Karpas-422 (cell line): Measurements from ENCODE around the gene GSTK1. TPM values are rescaled to one million over a fixed set of nuclear protein-coding genes. Genes with fewer than 3 reads are reported as not detected.

ENCODE experiments used
- DNase-seq: peaks from one replicate; pipeline ENCODE4 v3.0.0-alpha.2; 2015
- H2AFZ ChIP-seq: fragments of 200-600 bp; sonication (generic); 2 replicates; pipeline ENCODE4 v1.6.1; 2014; ENCODE audit warnings: antibody characterized with exemption, low read length, mixed read lengths
- H3K27ac ChIP-seq: fragments of 200-600 bp; sonication (generic); 2 replicates; pipeline ENCODE4 v1.5.1; 2014; ENCODE audit warnings: mild to moderate bottlenecking, low read length, moderate library complexity
- H3K27me3 ChIP-seq: fragments of 200-600 bp; sonication (generic); 2 replicates; pipeline ENCODE4 v1.6.1; 2014; ENCODE audit warnings: low read length, mixed read lengths
- H3K36me3 ChIP-seq: fragments of 200-600 bp; sonication (generic); 2 replicates; pipeline ENCODE4 v1.6.1; 2014; ENCODE audit warnings: low read length, mixed read lengths; ENCODE audit not compliant: insufficient read depth
- H3K4me1 ChIP-seq: fragments of 200-600 bp; sonication (generic); 2 replicates; pipeline ENCODE4 v1.6.1; 2014; ENCODE audit warnings: mild to moderate bottlenecking, low read length, mixed read lengths
- H3K4me2 ChIP-seq: fragments of 200-600 bp; sonication (generic); 2 replicates; pipeline ENCODE4 v1.6.1; 2014; ENCODE audit warnings: low read length, low read depth, mild to moderate bottlenecking; ENCODE audit not compliant: poor library complexity, severe bottlenecking
- H3K4me3 ChIP-seq: fragments of 200-600 bp; sonication (generic); 2 replicates; pipeline ENCODE4 v1.5.1; 2014; ENCODE audit warnings: mild to moderate bottlenecking, antibody characterized with exemption, low read length, mixed read lengths
- H3K79me2 ChIP-seq: fragments of 200-600 bp; sonication (generic); 2 replicates; pipeline ENCODE4 v1.6.1; 2014; ENCODE audit warnings: mild to moderate bottlenecking, low read length, mixed read lengths
- H3K9ac ChIP-seq: fragments of 200-600 bp; sonication (generic); 2 replicates; pipeline ENCODE4 v1.6.0; 2014; ENCODE audit warnings: low read length
- H3K9me2 ChIP-seq: fragments of 200-600 bp; sonication (generic), shearing (Covaris generic); replicated peaks from 2 replicates; pipeline ENCODE4 v1.6.0; 2014; ENCODE audit warnings: mild to moderate bottlenecking, low read length, moderate library complexity; ENCODE audit not compliant: insufficient read depth
- H3K9me3 ChIP-seq: fragments of 300-700, 200-600 bp; sonication (generic); 2 replicates; pipeline ENCODE4 v1.6.1; 2014; ENCODE audit warnings: low read length, mixed read lengths
- H4K20me1 ChIP-seq: fragments of 200-600 bp; sonication (generic); 2 replicates; pipeline ENCODE4 v1.6.1; 2014; ENCODE audit warnings: mild to moderate bottlenecking, antibody characterized with exemption, low read length, low read depth; ENCODE audit not compliant: insufficient read depth
- total RNA-seq: library from RNA; depleted of rRNA; stranded (reverse); fragments of >200 nt; shearing (Covaris generic); gene quantifications from 2 replicates; pipeline ENCODE4 v1.2.3, GENCODE V29; 2014; ENCODE audit warnings: low replicate concordance

Gene GSTK1
- total RNA-seq, 1 experiment from 2014 or later = 156 TPM

DNA sequence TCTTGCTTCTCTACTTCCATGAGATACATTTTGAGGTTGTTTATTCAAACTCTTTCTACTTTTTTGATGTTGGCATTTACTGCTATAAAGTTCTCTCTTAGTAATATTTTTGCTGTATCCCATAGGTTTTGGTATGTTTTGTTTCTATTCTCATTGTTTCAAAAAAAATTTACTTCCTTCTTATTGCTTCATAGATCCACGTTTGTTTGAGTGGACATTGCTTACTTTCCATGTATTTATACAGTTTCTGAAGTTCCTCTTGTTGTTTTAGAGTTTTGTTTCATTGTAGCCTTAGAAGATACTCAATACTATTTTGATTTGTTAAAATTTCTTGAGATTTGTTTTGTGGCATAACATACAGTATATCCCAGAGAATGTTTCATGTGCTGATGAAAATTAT, 27.7 kb upstream of the GSTK1 start:
- no peak overlapping the region for H3K27ac ChIP-seq
- peaks cover 4% of the 10 kb centered on the region; the same call in 1 of the 2 replicates for H3K27me3 ChIP-seq
- no peak for DNase-seq
- no peak overlapping the region for H3K9ac ChIP-seq
- no peaks in the 10 kb centered on the region for H3K36me3 ChIP-seq
- H2AFZ ChIP-seq = no peak overlapping the region
- H4K20me1 ChIP-seq = no peaks in the 10 kb centered on the region
- H3K4me1 ChIP-seq = no peaks in the 10 kb centered on the region
- no peak overlapping the region for H3K4me3 ChIP-seq
- no peaks in the 10 kb centered on the region for H3K9me2 ChIP-seq
- no peaks in the 10 kb centered on the region for H3K79me2 ChIP-seq
- H3K4me2 ChIP-seq = no peak overlapping the region
- H3K9me3 ChIP-seq = peaks cover 8% of the 10 kb centered on the region

DNA sequence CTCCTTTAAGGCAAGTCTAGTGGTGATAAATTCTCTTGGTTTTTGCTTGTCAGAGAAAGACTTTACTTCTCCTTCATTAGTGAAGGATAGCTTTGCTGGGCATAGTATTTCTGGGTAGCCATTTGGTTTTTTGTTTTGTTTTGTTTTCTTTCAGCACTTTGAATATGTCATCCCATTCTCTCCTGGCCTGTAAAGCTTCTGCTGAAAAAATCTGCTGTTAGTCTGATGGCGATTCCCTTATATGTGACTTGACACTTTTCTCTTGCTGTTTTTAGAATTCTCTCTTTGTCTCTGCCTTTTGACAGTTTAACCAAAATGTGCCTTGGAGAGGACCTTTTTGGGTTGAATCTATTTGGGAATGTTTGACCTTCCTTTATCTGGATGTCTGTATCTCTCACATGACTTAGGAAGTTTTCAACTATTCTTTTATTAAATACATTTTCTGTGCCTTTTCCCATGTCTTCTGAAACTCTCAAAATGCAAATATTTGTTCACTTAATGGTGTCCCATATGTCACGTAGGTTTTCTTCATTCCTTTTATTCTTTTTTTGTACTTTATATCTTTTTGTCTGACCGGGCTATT, 26.7 kb upstream of the GSTK1 start:
- Histone ChIP-seq H2AFZ (no peak overlapping the region), H3K79me2 (no peaks in the 10 kb centered on the region), H3K9me2 (no peaks in the 10 kb centered on the region), H3K4me2 (no peak overlapping the region), H4K20me1 (no peaks in the 10 kb centered on the region), H3K4me1 (no peaks in the 10 kb centered on the region), H3K4me3 (no peak overlapping the region), H3K27me3 (peaks cover 4% of the 10 kb centered on the region; the same call in 1 of the 2 replicates), H3K27ac (no peak overlapping the region), H3K36me3 (no peaks in the 10 kb centered on the region), H3K9ac (no peak overlapping the region), H3K9me3 (peaks cover 8% of the 10 kb centered on the region)
- no peak for DNase-seq

DNA sequence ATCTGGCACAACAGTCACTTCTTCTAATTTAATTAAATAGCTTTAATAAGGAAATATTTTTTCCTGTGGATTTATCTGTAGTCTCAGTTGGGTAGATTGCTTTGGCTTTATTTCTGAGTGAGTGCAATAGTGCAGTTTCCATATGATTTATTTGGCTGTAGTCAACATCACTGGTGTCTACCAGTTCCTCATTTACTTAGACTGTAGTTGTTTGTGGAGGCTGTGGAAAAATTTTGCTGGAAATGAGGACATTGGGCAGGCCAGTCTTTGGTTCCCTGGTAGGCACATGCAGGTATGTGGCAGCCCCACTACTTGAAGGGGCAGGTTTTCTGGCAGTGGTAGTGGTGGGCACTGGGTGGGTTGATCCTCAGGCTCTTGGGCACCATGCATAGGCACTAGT, 25.9 kb upstream of the GSTK1 start:
- H3K4me2 ChIP-seq = no peak overlapping the region
- no peaks in the 10 kb centered on the region for H3K36me3 ChIP-seq
- no peak overlapping the region for H3K9ac ChIP-seq

GRCh38 chr7:143238289-143238980, 24.8 kb upstream of the GSTK1 start:
- H3K4me1 ChIP-seq = no peaks in the 10 kb centered on the region
- H3K79me2 ChIP-seq = no peaks in the 10 kb centered on the region
- no peak for DNase-seq
- H3K9ac ChIP-seq = no peak overlapping the region
- H2AFZ ChIP-seq = no peak overlapping the region
- no peaks in the 10 kb centered on the region for H3K9me2 ChIP-seq
- no peak overlapping the region for H3K4me3 ChIP-seq
- no peaks in the 10 kb centered on the region for H3K36me3 ChIP-seq
- peaks cover 8% of the 10 kb centered on the region for H3K9me3 ChIP-seq
- no peaks in the 10 kb centered on the region for H4K20me1 ChIP-seq
- H3K4me2 ChIP-seq = no peak overlapping the region
- H3K27me3 ChIP-seq = peaks cover 4% of the 10 kb centered on the region; the same call in 1 of the 2 replicates
- H3K27ac ChIP-seq = no peak overlapping the region

More for the DNA sequence above, 25.9 kb upstream of the GSTK1 start:
- no peak for DNase-seq
- no peak overlapping the region for H3K4me3 ChIP-seq
- H3K79me2 ChIP-seq = no peaks in the 10 kb centered on the region
- peaks cover 4% of the 10 kb centered on the region; the same call in 1 of the 2 replicates for H3K27me3 ChIP-seq
- no peaks in the 10 kb centered on the region for H3K9me2 ChIP-seq
- no peak overlapping the region for H3K27ac ChIP-seq
- H4K20me1 ChIP-seq = no peaks in the 10 kb centered on the region
- H2AFZ ChIP-seq = no peak overlapping the region
- H3K9me3 ChIP-seq = peaks cover 8% of the 10 kb centered on the region
- no peaks in the 10 kb centered on the region for H3K4me1 ChIP-seq

DNA sequence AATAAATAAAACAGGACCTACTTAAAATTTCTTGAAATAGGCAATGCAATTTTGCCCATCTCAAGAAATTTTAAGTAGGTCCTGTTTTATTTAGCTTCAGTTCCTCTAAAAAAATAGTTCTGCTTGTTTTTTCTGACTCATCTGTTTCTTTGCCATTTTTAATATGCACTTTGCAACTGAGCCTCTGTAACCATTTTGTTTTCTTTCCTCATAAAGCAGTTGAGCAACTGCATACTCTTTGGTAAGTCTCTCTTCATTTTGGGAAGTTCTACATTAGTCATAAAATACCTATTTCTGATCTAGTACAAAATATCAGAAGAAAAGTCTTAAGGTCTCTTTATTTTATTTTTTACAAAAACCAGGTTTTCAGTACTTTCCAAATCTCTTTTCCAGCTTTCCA, 23.4 kb upstream of the GSTK1 start:
- Histone ChIP-seq H3K9me3 (peaks cover 8% of the 10 kb centered on the region), H3K4me2 (no peak overlapping the region), H2AFZ (no peak overlapping the region), H3K9me2 (no peaks in the 10 kb centered on the region), H3K27ac (no peak overlapping the region), H3K27me3 (peaks cover 4% of the 10 kb centered on the region; the same call in 1 of the 2 replicates), H3K4me1 (no peaks in the 10 kb centered on the region), H4K20me1 (no peaks in the 10 kb centered on the region), H3K4me3 (no peak overlapping the region), H3K36me3 (no peaks in the 10 kb centered on the region), H3K79me2 (no peaks in the 10 kb centered on the region), H3K9ac (no peak overlapping the region)
- DNase-seq = no peak

DNA sequence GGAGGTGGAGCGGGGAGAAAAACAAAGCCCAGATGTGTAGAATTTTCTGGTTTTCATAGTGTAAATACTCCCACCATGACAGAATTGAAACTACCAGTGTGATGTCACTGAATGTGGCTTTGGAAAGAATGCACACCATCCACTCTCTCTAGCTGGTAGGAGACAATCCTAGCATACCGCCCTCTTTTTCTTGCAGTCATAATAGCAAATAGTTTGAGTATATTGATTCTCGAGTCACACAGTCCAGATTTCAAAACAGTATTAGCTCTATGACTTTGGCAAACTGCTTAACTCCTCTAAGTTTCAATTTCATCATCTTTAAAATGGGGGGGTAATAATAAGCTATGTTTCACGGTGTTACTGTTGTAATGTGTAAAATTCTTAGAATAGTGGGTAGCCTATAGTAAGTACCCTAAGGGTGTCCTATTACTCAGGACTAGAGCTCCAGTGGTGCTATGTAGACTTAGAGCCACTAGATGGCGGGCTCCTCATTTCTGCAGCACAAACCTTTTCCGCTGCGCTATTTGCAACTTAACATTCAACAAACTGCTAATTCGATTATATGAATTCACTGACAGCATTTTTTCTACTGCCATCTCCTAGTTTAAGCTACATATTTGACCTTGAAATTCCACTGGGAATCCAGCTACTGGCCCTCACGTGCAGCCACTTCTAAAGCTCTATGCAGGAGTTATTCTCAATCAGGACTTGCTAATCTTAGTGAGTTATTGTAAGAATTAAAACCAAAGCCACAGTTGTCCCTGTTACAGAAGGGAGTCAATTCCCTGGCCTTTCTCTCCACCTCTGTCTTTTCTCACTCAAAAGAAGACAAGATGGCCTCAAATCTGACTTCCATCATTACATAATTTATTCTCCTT, 22.7 kb upstream of the GSTK1 start:
- Histone ChIP-seq H4K20me1 (no peaks in the 10 kb centered on the region), H3K4me2 (no peak overlapping the region), H3K79me2 (no peaks in the 10 kb centered on the region), H3K9ac (no peak overlapping the region), H3K27me3 (peaks cover 4% of the 10 kb centered on the region; the same call in 1 of the 2 replicates), H3K36me3 (no peaks in the 10 kb centered on the region), H2AFZ (no peak overlapping the region), H3K4me1 (peaks cover 3% of the 10 kb centered on the region), H3K27ac (no peak overlapping the region), H3K9me3 (peaks cover 8% of the 10 kb centered on the region), H3K9me2 (no peaks in the 10 kb centered on the region), H3K4me3 (no peak overlapping the region)
- peak; percentile 88 for DNase-seq

GRCh38 chr7:143242306-143242705, 20.9 kb upstream of the GSTK1 start:
- H2AFZ ChIP-seq = no peak overlapping the region

GRCh38 chr7:143243111-143243510, 20.1 kb upstream of the GSTK1 start:
- no peak for DNase-seq
- Histone ChIP-seq H3K79me2 (no peaks in the 10 kb centered on the region), H2AFZ (no peak overlapping the region), H3K36me3 (no peaks in the 10 kb centered on the region), H3K27ac (no peak overlapping the region), H3K9me2 (no peaks in the 10 kb centered on the region), H3K4me3 (no peak overlapping the region), H4K20me1 (no peaks in the 10 kb centered on the region), H3K9ac (no peak overlapping the region), H3K4me1 (peaks cover 13% of the 10 kb centered on the region), H3K27me3 (no peaks in the 10 kb centered on the region), H3K9me3 (no peaks in the 10 kb centered on the region), H3K4me2 (no peak overlapping the region)

More at GRCh38 chr7:143242306-143242705, 20.9 kb upstream of the GSTK1 start:
- H3K9me3 ChIP-seq = no peaks in the 10 kb centered on the region
- no peaks in the 10 kb centered on the region for H3K36me3 ChIP-seq
- no peak overlapping the region for H3K9ac ChIP-seq
- no peaks in the 10 kb centered on the region for H4K20me1 ChIP-seq
- no peak overlapping the region for H3K27ac ChIP-seq
- DNase-seq = no peak
- no peaks in the 10 kb centered on the region for H3K9me2 ChIP-seq
- no peak overlapping the region for H3K4me3 ChIP-seq
- no peak overlapping the region for H3K4me2 ChIP-seq
- H3K27me3 ChIP-seq = no peaks in the 10 kb centered on the region
- H3K4me1 ChIP-seq = peaks cover 13% of the 10 kb centered on the region
- H3K79me2 ChIP-seq = no peaks in the 10 kb centered on the region
